ENCODE results near the gene STARD7.

- TF ChIP-seq CTCF (IDR thresholded peaks at IDR 0.05; ENCODE audit: low read depth, low read length, poor library complexity, severe bottlenecking), result no peak
- no peak for TF ChIP-seq EZH2phosphoT487 (IDR thresholded peaks at IDR 0.05; ENCODE audit: borderline replicate concordance, low read length)
Measured at GRCh38 chr2:96191937-96192670, 16.5 kb downstream of the STARD7 start.
